ENCODE measurements around the gene SHISAL2A. TPM values are rescaled to one million over a fixed set of nuclear protein-coding genes. Genes with fewer than 3 reads are reported as not detected.

The SHISAL2A gene
- total RNA-seq: under 1 TPM in 6 of 9 donors, not detected in 3; 0.11 to 0.79 (median 0.52) TPM
- 1 to 10 TPM in 1 of 3 donors, under 1 TPM in 2; 0.20 to 1.9 (median 0.57) TPM for polyA plus RNA-seq
- long read RNA-seq, donor 1: 0 reads
- long read RNA-seq, donor 2: 0 reads
- long read RNA-seq, donor 3: 0 reads
- long read RNA-seq, donor 4: 0 reads
- long read RNA-seq, donor 5: 0 reads
- long read RNA-seq, donor 6: 0 reads
- long read RNA-seq, donor 7: 0 reads
- long read RNA-seq, donor 8: 0 reads
- long read RNA-seq, donor 9: 0 reads
- long read RNA-seq, donor 10: 0 reads

GRCh38 chr1:52632732-52633290 lies at the start of gene SHISAL2A:
Gene SHISAL2A (plus strand): TSS chr1:52633168. CDS start chr1:52633494, 326 bp downstream.
- H3K36me3 ChIP-seq (replicated peaks in 1 of 2): no peaks in the 10 kb centered on the region
- TF ChIP-seq CTCF (IDR thresholded peaks at IDR 0.05): no peak
- no peak for TF ChIP-seq POLR2A (IDR thresholded peaks at IDR 0.05)
- H3K4me1 ChIP-seq (replicated peaks in 1 of 2): peaks cover 4 to 15% of the 10 kb centered on the region in 2 donors
- H3K4me3 ChIP-seq: peak within 1 kb of the TSS in 2 of 4 donors; percentile 18 to 59
- H3K27me3 ChIP-seq: peaks cover 13% of the 10 kb centered on the region
- peak in 6 of 7 donors; percentile 29 to 58 (median 40) for DNase-seq
- WGBS, 4 donors: 12 to 81% (median 18%) methylated on average over 6 to 47 of the region's 53 CpGs
- intact Hi-C loops (cut with DNase I): no loop called here
- peak within 1 kb of the TSS in 2 of 5 donors; percentile 17 to 30 for H3K27ac ChIP-seq
- no peaks in the 10 kb centered on the region for H3K9me3 ChIP-seq (replicated peaks in 1 of 3)

- TF ChIP-seq POLR2A (IDR thresholded peaks at IDR 0.05) (no peak), CTCF (IDR thresholded peaks at IDR 0.05) (no peak)
Measured at GRCh38 chr1:52585474-52585873, 47.5 kb upstream of the SHISAL2A start.

GRCh38 chr1:52588027-52588426 lies 44.9 kb upstream of the SHISAL2A start:
- Histone ChIP-seq H3K4me3 (no peak overlapping the region), H3K4me1 (replicated peaks in 1 of 2) (no peaks in the 10 kb centered on the region), H3K27ac (no peak overlapping the region), H3K36me3 (replicated peaks in 1 of 2) (no peaks in the 10 kb centered on the region), H3K27me3 (no peaks in the 10 kb centered on the region), H3K9me3 (replicated peaks in 1 of 3) (no peaks in the 10 kb centered on the region)
- DNase-seq: no peak
- TF ChIP-seq POLR2A (IDR thresholded peaks at IDR 0.05) (no peak), CTCF (IDR thresholded peaks at IDR 0.05) (no peak)
- intact Hi-C loops (cut with DNase I): no loop called here

More at GRCh38 chr1:52585474-52585873, 47.5 kb upstream of the SHISAL2A start:
- DNase-seq: no peak
- Histone ChIP-seq H3K4me3 (no peak overlapping the region), H3K4me1 (replicated peaks in 1 of 2) (no peaks in the 10 kb centered on the region), H3K27me3 (no peaks in the 10 kb centered on the region), H3K9me3 (replicated peaks in 1 of 3) (no peaks in the 10 kb centered on the region), H3K27ac (no peak overlapping the region), H3K36me3 (replicated peaks in 1 of 2) (no peaks in the 10 kb centered on the region)
- WGBS, 4 donors: 50 to 92% (median 67%) methylated on average over 1 of the region's 1 CpG
- intact Hi-C loops (cut with DNase I): no loop called here

- TF ChIP-seq POLR2A (IDR thresholded peaks at IDR 0.05): no peak
- TF ChIP-seq CTCF (IDR thresholded peaks at IDR 0.05): no peak
- intact Hi-C loops (cut with DNase I): no loop called here
- 43 to 68% (median 52%) methylated on average over 1 of the region's 1 CpG for WGBS, 4 donors
Measured at GRCh38 chr1:52588535-52588934, 44.4 kb upstream of the SHISAL2A start.

More at GRCh38 chr1:52588535-52588934, 44.4 kb upstream of the SHISAL2A start:
- Histone ChIP-seq H3K4me3 (no peak overlapping the region), H3K27ac (no peak overlapping the region), H3K27me3 (no peaks in the 10 kb centered on the region), H3K4me1 (replicated peaks in 1 of 2) (no peaks in the 10 kb centered on the region), H3K9me3 (replicated peaks in 1 of 3) (no peaks in the 10 kb centered on the region), H3K36me3 (replicated peaks in 1 of 2) (no peaks in the 10 kb centered on the region)
- DNase-seq: no peak

Measured in adrenal gland (tissue), 19 donors.